K562 (cell line): ENCODE data around the gene PEX3. TPM values are rescaled to one million over a fixed set of nuclear protein-coding genes. Genes with fewer than 3 reads are reported as not detected.

Experiments
- ATAC-seq: fragments of 200-7000 bp; cut with Tn5 transposase; 3 replicates; pipeline ENCODE4 v1.9.1; 2020; ENCODE audit warnings: moderate library complexity
- BruUV-seq: library from RNA; stranded (reverse); fragments of 400-500 nt; replicated peaks from 2 replicates; lab custom pipeline; 2021; lab: Mats Ljungman, UMichigan
- CTCF ChIA-PET: fragments of 300-600 bp; formaldehyde crosslinking; extraction: SDS; loops from one replicate; lab custom pipeline; 2021; ENCODE audit warnings: low intra/inter-chr PET ratio; lab: Yijun Ruan, JAX
- POLR2A ChIA-PET: fragments of 300-600, 350-650 bp; sonication (Branson Sonifier 250); formaldehyde crosslinking; extraction: SDS; loops from one replicate; lab custom pipeline; 2021; ENCODE audit warnings: antibody characterized with exemption, inconsistent platforms; lab: Yijun Ruan, JAX
- DNase-seq, 4 experiments: peaks; one replicate each; pipeline versions ENCODE4 v3.0.0 to v3.0.0-alpha.2; 2011 to 2018; ENCODE audit warnings: low spot score in 3 of 4, mixed read lengths in 3 of 4; ENCODE audit errors: extremely low read depth in 1 of 4
- FAIRE-seq: peaks from 2 replicates; lab custom pipeline; 2011; peaks lifted over from hg19 to GRCh38; lab: Jason Lieb, UNC
- H2AFZ ChIP-seq: 2 replicates; pipeline ENCODE4 v1.6.0; 2011; ENCODE audit warnings: low read depth, low read length, control low read depth, inconsistent platforms
- H3K27ac ChIP-seq: fragments of 200-600 bp; 3 replicates; pipeline ENCODE4 v1.8.0; 2011; ENCODE audit warnings: low read depth, mild to moderate bottlenecking, control low read depth, inconsistent platforms, low read length, moderate library complexity, mixed read lengths; ENCODE audit errors: extremely low read depth
- H3K27me3 ChIP-seq, 2 experiments: fragments of 300-600 bp in 1 of 2; 2 replicates in 1 of 2; 3 replicates in 1 of 2; pipeline versions ENCODE4 v1.6.0 to v1.8.0; 2011; ENCODE audit warnings: inconsistent platforms in 2 of 2, low read length in 2 of 2, mild to moderate bottlenecking in 1 of 2, mixed read lengths in 1 of 2, moderate library complexity in 1 of 2; ENCODE audit not compliant: control insufficient read depth in 2 of 2, insufficient read depth in 2 of 2
- H3K36me3 ChIP-seq: fragments of 300-600 bp; 3 replicates; pipeline ENCODE4 v1.8.0; 2011; ENCODE audit warnings: mild to moderate bottlenecking, low read length, inconsistent platforms; ENCODE audit not compliant: control insufficient read depth, insufficient read depth
- H3K4me1 ChIP-seq, 2 experiments: fragments of 200-600 bp in 1 of 2; replicated peaks in 1 of 2; 2 replicates in 1 of 2; 3 replicates in 1 of 2; pipeline versions ENCODE4 v1.5.1 to v1.8.0; 2011; ENCODE audit warnings: inconsistent platforms in 2 of 2, low read length in 2 of 2, mild to moderate bottlenecking in 1 of 2, mixed read lengths in 1 of 2, moderate library complexity in 1 of 2; ENCODE audit not compliant: control insufficient read depth in 2 of 2, insufficient read depth in 2 of 2
- H3K4me2 ChIP-seq: 2 replicates; pipeline ENCODE4 v1.6.1; 2011; ENCODE audit warnings: low read length, control low read depth, inconsistent platforms, mixed read lengths; ENCODE audit not compliant: insufficient read depth
- H3K4me3 ChIP-seq: fragments of 200-600 bp; sonication (generic), shearing (Covaris generic); 2 replicates; pipeline ENCODE4 v1.5.1; 2016; ENCODE audit warnings: control low read depth, inconsistent platforms
- H3K79me2 ChIP-seq: fragments of 200-600 bp; 3 replicates; pipeline ENCODE4 v1.8.0; 2011; ENCODE audit warnings: low read length, inconsistent platforms; ENCODE audit not compliant: control insufficient read depth, insufficient read depth
- H3K9ac ChIP-seq, 2 experiments: 2 replicates each; pipeline versions ENCODE4 v1.6.0 to v1.6.1; 2011; ENCODE audit warnings: low read depth in 2 of 2, low read length in 2 of 2, control low read depth in 1 of 2, inconsistent platforms in 1 of 2, mild to moderate bottlenecking in 1 of 2, mixed read lengths in 1 of 2; ENCODE audit not compliant: insufficient read depth in 1 of 2
- H3K9me1 ChIP-seq: one replicate; pipeline ENCODE4 v1.6.0; 2011; ENCODE audit warnings: inconsistent platforms, mild to moderate bottlenecking, low read length, moderate library complexity; ENCODE audit not compliant: control insufficient read depth, insufficient read depth
- H3K9me3 ChIP-seq: replicated peaks from 2 replicates; pipeline ENCODE4 v1.5.1; 2011; ENCODE audit warnings: low read depth, low read length, inconsistent platforms; ENCODE audit not compliant: control insufficient read depth, insufficient read depth
- H4K20me1 ChIP-seq: replicated peaks from 2 replicates; pipeline ENCODE4 v1.6.1; 2011; ENCODE audit warnings: low read length, inconsistent platforms, mixed read lengths; ENCODE audit not compliant: control insufficient read depth, insufficient read depth
- DMBX1 ChIP-seq: fragments of 250-450 bp; sonication (Bioruptor Pico); IDR thresholded peaks from 2 replicates; pipeline ENCODE4 v1.8.0; 2022; ENCODE audit warnings: inconsistent platforms, mild to moderate bottlenecking, moderate library complexity, borderline replicate concordance
- FOXK1 ChIP-seq: sonication (generic); formaldehyde crosslinking; IDR thresholded peaks from 2 replicates; pipeline ENCODE4 v1.8.0; 2022; ENCODE audit warnings: missing genetic modification reagents, mild to moderate bottlenecking, borderline replicate concordance
- KLF10 ChIP-seq: fragments of 250-450 bp; sonication (Bioruptor Pico); IDR thresholded peaks from 2 replicates; pipeline ENCODE4 v1.6.1; 2021; ENCODE audit warnings: matching md5 sums
- KLF6 ChIP-seq: fragments of 250-450 bp; sonication (Bioruptor Pico); IDR thresholded peaks from 2 replicates; pipeline ENCODE4 v1.4.0; 2020; ENCODE audit warnings: mild to moderate bottlenecking, moderate library complexity, borderline replicate concordance
- MCM5 ChIP-seq: fragments of 450-650 bp; IDR thresholded peaks from 2 replicates; pipeline ENCODE4 v1.6.1; 2016; ENCODE audit warnings: low read depth
- WGBS: fragments of 100-300 bp; shearing (Covaris generic); methylation state at CpG from one replicate; pipeline ENCODE4 v1.1.6; 2016; ENCODE audit warnings: low coverage, mixed read lengths; ENCODE audit not compliant: insufficient coverage; ENCODE audit errors: missing lambda C conversion rate; 5-methylcytosine and 5-hydroxymethylcytosine counted together
- in situ Hi-C: fragments of 300-500 bp; cut with MboI; formaldehyde crosslinking; loops from 4 replicates; pipeline ENCODE4 v1.15.0; 2018; ENCODE audit warnings: inconsistent platforms, mixed read lengths
- intact Hi-C: fragments of 100-400 bp; cut with micrococcal nuclease; formaldehyde crosslinking; loops from 2 replicates; pipeline ENCODE4 v1.14.2; 2022
- polyA plus RNA-seq, 8 experiments: library from polyadenylated mRNA; depleted of rRNA in 4 of 8; stranded (reverse) in 5 of 8; unstranded in 3 of 8; fragments of >200 nt; fragmentation: Nextera tagmentation in 2 of 8; fragmentation: Illumina TruSeq in 1 of 8; extraction: Ambion mirVana in 2 of 8; extraction: Trizol in 1 of 8; gene quantifications; 2 replicates each; pipeline versions ENCODE4 v1.2.1 to v1.2.3, GENCODE V29; 2011 to 2014; ENCODE audit warnings: inconsistent platforms in 1 of 8, missing spikeins in 1 of 8
- total RNA-seq, 7 experiments: library from RNA; depleted of rRNA in 6 of 7; stranded (reverse); fragments of >200 nt in 6 of 7; fragmentation: Illumina TruSeq in 2 of 7; extraction: Trizol in 2 of 7; gene quantifications; 2 replicates each; pipeline versions ENCODE4 v1.2.1 to v1.2.3, GENCODE V29; 2011 to 2021; ENCODE audit warnings: low replicate concordance in 1 of 7

The PEX3 gene
- total and polyA plus RNA-seq, 9 of the 15 experiments (the other 6 are each of a cell fraction or from before 2014, with no cell fraction given) = 17.3 to 69.6 (median 32.7) TPM

GRCh38 chr6:143401068-143401446, 49.5 kb upstream of the PEX3 start:
- WGBS = 0% methylated on average over 1 of the region's 1 CpG
- peaks cover 47 to 48% of the 10 kb centered on the region in 2 experiments for H3K27me3 ChIP-seq
- intact Hi-C loops = no loop called here
- no peak for TF ChIP-seq DMBX1 (CRISPR knock-in tag)
- TF ChIP-seq KLF6 (CRISPR knock-in tag) = no peak
- no peak for TF ChIP-seq FOXK1
- no peak for TF ChIP-seq MCM5
- no peak for TF ChIP-seq KLF10 (CRISPR knock-in tag)
- TF ChIP-seq, all 486 proteins: peak for 0
- no peak overlapping the region for H3K4me3 ChIP-seq
- no peak overlapping the region for H3K9ac ChIP-seq
- no peak overlapping the region for H3K27ac ChIP-seq
- H3K9me1 ChIP-seq = no peaks in the 10 kb centered on the region
- no peak for DNase-seq
- no peaks in the 10 kb centered on the region for H3K9me3 ChIP-seq
- H2AFZ ChIP-seq = no peak overlapping the region
- no peak for ATAC-seq
- H3K4me1 ChIP-seq = no peaks in the 10 kb centered on the region; a peak in 1 of 5 replicates
- H4K20me1 ChIP-seq = 0 out of 2 replicates have a peak, but pooled peaks cover 2% of the 10 kb centered on the region
- POLR2A ChIA-PET = interaction anchor here (1.1 to 1.2 kb wide), 2 partner anchors 10 to 16 kb away, joined by 3 to 4 read pairs; no protein-coding TSS in a partner anchor
- H3K4me2 ChIP-seq = no peak overlapping the region
- no peaks in the 10 kb centered on the region for H3K36me3 ChIP-seq
- in situ Hi-C loops = no loop called here
- BruUV-seq = no TSS peak
- H3K79me2 ChIP-seq = no peaks in the 10 kb centered on the region
- no peak for FAIRE-seq
- CTCF ChIA-PET = no interaction called here
